HepG2 (cell line): Measurements from ENCODE around the gene TSKU. TPM values are rescaled to one million over a fixed set of nuclear protein-coding genes. Genes with fewer than 3 reads are reported as not detected.
A peak's percentile ranks its signal among the peaks of the same experiment; 100 is the strongest.

ENCODE experiments used
- ATAC-seq: fragments of 200-7000 bp; cut with Tn5 transposase; 3 replicates; pipeline ENCODE4 v1.9.1; 2020; ENCODE audit warnings: mild to moderate bottlenecking, moderate library complexity
- BruUV-seq: library from RNA; stranded (reverse); fragments of 400-500 nt; replicated peaks from 2 replicates; lab custom pipeline; 2021; lab: Mats Ljungman, UMichigan
- CTCF ChIA-PET: fragments of 300-600 bp; formaldehyde crosslinking; extraction: SDS; loops from one replicate; lab custom pipeline; 2021; ENCODE audit warnings: low total read pairs, inconsistent platforms, low intra/inter-chr PET ratio; lab: Yijun Ruan, JAX
- POLR2A ChIA-PET: fragments of 350-600 bp; sonication (Branson Sonifier 250); formaldehyde crosslinking; loops from one replicate; lab custom pipeline; 2020; ENCODE audit warnings: antibody characterized with exemption, inconsistent platforms; lab: Yijun Ruan, JAX
- DNase-seq: peaks from one replicate; pipeline ENCODE4 v3.0.0-alpha.2; 2015; ENCODE audit warnings: low spot score
- FAIRE-seq: peaks from 3 replicates; lab custom pipeline; 2011; peaks lifted over from hg19 to GRCh38; lab: Jason Lieb, UNC
- H2AFZ ChIP-seq: one replicate; pipeline ENCODE4 v1.6.1; 2011; ENCODE audit warnings: low read length, inconsistent platforms
- H3K27ac ChIP-seq: fragments of 300-600 bp; 3 replicates; pipeline ENCODE4 v1.8.0; 2011; ENCODE audit warnings: mixed run types, mild to moderate bottlenecking, mixed read lengths, low read length, inconsistent platforms; ENCODE audit not compliant: insufficient read depth; ENCODE audit errors: extremely low read length
- H3K27me3 ChIP-seq, 2 experiments: fragments of 200-600 bp in 1 of 2; 2 replicates in 1 of 2; 3 replicates in 1 of 2; pipeline versions ENCODE4 v1.6.0 to v1.8.0; 2011; ENCODE audit warnings: low read length in 2 of 2, mild to moderate bottlenecking in 2 of 2, moderate library complexity in 2 of 2, inconsistent platforms in 1 of 2; ENCODE audit not compliant: insufficient read depth in 2 of 2, control insufficient read depth in 1 of 2
- H3K36me3 ChIP-seq, 2 experiments: fragments of 200-600 bp in 1 of 2; replicated peaks in 1 of 2; 2 replicates in 1 of 2; 3 replicates in 1 of 2; pipeline versions ENCODE4 v1.5.1 to v1.8.0; 2011; ENCODE audit warnings: low read length in 2 of 2, inconsistent platforms in 1 of 2; ENCODE audit not compliant: insufficient read depth in 2 of 2, control insufficient read depth in 1 of 2
- H3K4me1 ChIP-seq: 2 replicates; pipeline ENCODE4 v1.5.1; 2012; ENCODE audit warnings: low read length, inconsistent platforms; ENCODE audit not compliant: insufficient read depth
- H3K4me2 ChIP-seq: 2 replicates; pipeline ENCODE4 v1.6.0; 2011; ENCODE audit warnings: low read depth, low read length, inconsistent platforms
- H3K4me3 ChIP-seq, 3 experiments: fragments of 200-600 bp in 1 of 3; sonication (generic), shearing (Covaris generic) in 1 of 3; replicated peaks in 1 of 3; 2 replicates each; pipeline ENCODE4 v1.5.1; 2011 to 2016; ENCODE audit warnings: low read length in 3 of 3, inconsistent platforms in 2 of 3, low read depth in 2 of 3, mild to moderate bottlenecking in 2 of 3, control low read depth in 1 of 3, mixed read lengths in 1 of 3; ENCODE audit not compliant: insufficient read depth in 1 of 3
- H3K79me2 ChIP-seq: one replicate; pipeline ENCODE4 v1.6.1; 2011; ENCODE audit warnings: low read length, inconsistent platforms; ENCODE audit not compliant: insufficient read depth
- H3K9ac ChIP-seq: 2 replicates; pipeline ENCODE4 v1.6.0; 2011; ENCODE audit warnings: mild to moderate bottlenecking, low read depth, low read length, inconsistent platforms; ENCODE audit not compliant: insufficient read depth
- H3K9me3 ChIP-seq: 2 replicates; pipeline ENCODE4 v1.5.1; 2012; ENCODE audit warnings: mild to moderate bottlenecking, low read length
- H4K20me1 ChIP-seq: 2 replicates; pipeline ENCODE4 v1.6.0; 2011; ENCODE audit warnings: inconsistent platforms, mild to moderate bottlenecking, low read length, moderate library complexity; ENCODE audit not compliant: insufficient read depth
- CEBPB ChIP-seq: IDR thresholded peaks from 2 replicates; pipeline ENCODE4 v1.6.1; 2011; ENCODE audit warnings: low read depth, low read length, improper control_type of control experiment, borderline replicate concordance
- SRSF1 ChIP-seq: fragments of 200-400 bp; formaldehyde crosslinking; optimal IDR thresholded peaks from 2 replicates; pipeline ENCODE3; 2017; ENCODE audit warnings: mild to moderate bottlenecking, low read depth, low read length, moderate library complexity
- ZNF629 ChIP-seq: sonication (generic); formaldehyde crosslinking; conservative IDR thresholded peaks from 2 replicates; pipeline ENCODE4 v1.5.0; 2020; ENCODE audit warnings: missing genetic modification reagents
- WGBS: methylation state at CpG from one replicate; pipeline ENCODE4 v1.1.6; 2017; ENCODE audit warnings: low lambda C conversion rate; 5-methylcytosine and 5-hydroxymethylcytosine counted together
- in situ Hi-C: cut with HindIII; loops from 2 replicates; pipeline ENCODE4 v1.10.0; 2017; ENCODE audit warnings: low pct_unique_long_range_greater_than_20kb; ENCODE audit not compliant: extremely low pct_ligation_motif_present
- intact Hi-C: fragments of 100-400 bp; cut with micrococcal nuclease; formaldehyde crosslinking; loops from one replicate; pipeline ENCODE4 v1.10.0; 2022; ENCODE audit not compliant: unreplicated experiment
- polyA plus RNA-seq, 8 experiments: library from polyadenylated mRNA; depleted of rRNA in 3 of 8; stranded (reverse) in 7 of 8; unstranded in 1 of 8; fragments of >200 nt; fragmentation: Illumina TruSeq in 4 of 8; extraction: Trizol in 4 of 8; gene quantifications; 2 replicates each; pipeline versions ENCODE4 v1.2.1 to v1.2.3, GENCODE V29; 2011 to 2016; ENCODE audit warnings: low read depth in 4 of 8, missing spikeins in 1 of 8, mixed read lengths in 1 of 8; ENCODE audit not compliant: insufficient read depth in 1 of 8
- total RNA-seq, 5 experiments: library from RNA; depleted of rRNA; stranded (reverse); fragments of >200 nt; fragmentation: Illumina TruSeq; extraction: Trizol; gene quantifications; 2 replicates each; pipeline ENCODE4 v1.2.3, GENCODE V29; 2016; ENCODE audit warnings: low read depth in 1 of 5
- TF ChIP-seq, protein P1 (sequence below): sonication (generic); formaldehyde crosslinking; IDR thresholded peaks from 2 replicates; pipeline ENCODE4 v1.4.0; 2020; ENCODE audit warnings: mild to moderate bottlenecking, missing genetic modification reagents
- TF ChIP-seq, protein P2 (sequence below), 2 experiments: fragments of 450-650 bp in 1 of 2; sonication (generic) in 1 of 2; formaldehyde crosslinking; IDR thresholded peaks; 2 replicates each; pipeline versions ENCODE4 v1.5.0 to v1.8.0; 2020 to 2022; ENCODE audit warnings: mild to moderate bottlenecking in 1 of 2, missing genetic modification reagents in 1 of 2
- TF ChIP-seq, protein P3 (sequence below): fragments of 450-650 bp; IDR thresholded peaks from 2 replicates; pipeline ENCODE4 v1.6.1; 2016

Gene TSKU
- total and polyA plus RNA-seq, 2 of the 13 experiments (the other 11 are each of a cell fraction or from before 2014, with no cell fraction given): 20.3 to 21.4 TPM

DNA sequence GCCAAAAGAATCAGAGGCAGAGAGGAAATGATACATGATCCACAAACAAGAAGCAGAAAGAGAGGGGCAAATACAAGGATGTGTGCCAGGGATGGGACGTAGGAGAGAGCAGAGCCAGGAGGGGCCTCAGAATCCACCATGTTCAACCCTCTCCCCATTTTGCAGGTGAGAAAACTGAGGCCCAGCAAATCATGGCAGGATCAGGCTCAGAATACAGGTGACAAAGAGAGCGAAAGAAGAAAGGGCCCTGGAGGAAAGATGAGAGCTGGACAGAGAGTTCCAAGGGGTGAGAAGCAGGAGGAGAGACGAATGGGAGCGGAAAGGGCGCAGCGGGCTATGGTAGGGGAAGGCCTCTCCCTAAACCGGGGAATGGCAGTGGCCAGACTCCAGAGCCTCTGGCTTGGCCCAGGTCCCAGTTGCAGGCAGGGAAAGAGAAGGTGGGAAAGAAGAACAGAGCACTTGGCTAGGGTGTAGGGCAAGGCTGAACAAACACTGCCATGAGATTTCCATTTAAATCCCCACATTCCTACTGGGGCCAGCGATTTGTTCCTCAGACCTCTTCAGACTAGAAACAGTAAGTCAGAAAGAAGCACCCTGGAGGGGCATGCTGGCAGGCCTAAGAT lies 44.4 kb upstream of the TSKU start:
- POLR2A ChIA-PET: interaction anchor here (1.6 kb wide), 1 partner anchor 27 kb away, joined by 3 read pairs; no protein-coding TSS in a partner anchor
- Histone ChIP-seq H3K27ac (no peak overlapping the region), H3K4me3 (no peak overlapping the region), H3K27me3 (peaks cover 6 to 24% of the 10 kb centered on the region in 2 experiments; a peak in 2 of 5 replicates), H3K36me3 (no peaks in the 10 kb centered on the region), H3K4me2 (no peak overlapping the region), H2AFZ (no peak overlapping the region), H3K4me1 (peaks cover 22% of the 10 kb centered on the region), H3K79me2 (no peaks in the 10 kb centered on the region), H3K9ac (no peak overlapping the region), H3K9me3 (no peaks in the 10 kb centered on the region), H4K20me1 (no peaks in the 10 kb centered on the region)
- BruUV-seq: no TSS peak
- TF ChIP-seq, protein P1, sequence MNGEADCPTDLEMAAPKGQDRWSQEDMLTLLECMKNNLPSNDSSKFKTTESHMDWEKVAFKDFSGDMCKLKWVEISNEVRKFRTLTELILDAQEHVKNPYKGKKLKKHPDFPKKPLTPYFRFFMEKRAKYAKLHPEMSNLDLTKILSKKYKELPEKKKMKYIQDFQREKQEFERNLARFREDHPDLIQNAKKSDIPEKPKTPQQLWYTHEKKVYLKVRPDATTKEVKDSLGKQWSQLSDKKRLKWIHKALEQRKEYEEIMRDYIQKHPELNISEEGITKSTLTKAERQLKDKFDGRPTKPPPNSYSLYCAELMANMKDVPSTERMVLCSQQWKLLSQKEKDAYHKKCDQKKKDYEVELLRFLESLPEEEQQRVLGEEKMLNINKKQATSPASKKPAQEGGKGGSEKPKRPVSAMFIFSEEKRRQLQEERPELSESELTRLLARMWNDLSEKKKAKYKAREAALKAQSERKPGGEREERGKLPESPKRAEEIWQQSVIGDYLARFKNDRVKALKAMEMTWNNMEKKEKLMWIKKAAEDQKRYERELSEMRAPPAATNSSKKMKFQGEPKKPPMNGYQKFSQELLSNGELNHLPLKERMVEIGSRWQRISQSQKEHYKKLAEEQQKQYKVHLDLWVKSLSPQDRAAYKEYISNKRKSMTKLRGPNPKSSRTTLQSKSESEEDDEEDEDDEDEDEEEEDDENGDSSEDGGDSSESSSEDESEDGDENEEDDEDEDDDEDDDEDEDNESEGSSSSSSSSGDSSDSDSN (CRISPR knock-in tag): no peak
- TF ChIP-seq ZNF629 (CRISPR knock-in tag): 0 out of 2 replicates have a peak, but pooled peaks have one; percentile 38
- CTCF ChIA-PET: no interaction called here
- DNase-seq (no peak), ATAC-seq (no peak), FAIRE-seq (no peak)
- in situ Hi-C loops: loop anchor here (5.0 kb wide), 1 partner anchor 179 kb away; no protein-coding TSS in a partner anchor
- intact Hi-C loops: no loop called here
- WGBS: 61% methylated on average over 8 of the region's 8 CpGs

DNA sequence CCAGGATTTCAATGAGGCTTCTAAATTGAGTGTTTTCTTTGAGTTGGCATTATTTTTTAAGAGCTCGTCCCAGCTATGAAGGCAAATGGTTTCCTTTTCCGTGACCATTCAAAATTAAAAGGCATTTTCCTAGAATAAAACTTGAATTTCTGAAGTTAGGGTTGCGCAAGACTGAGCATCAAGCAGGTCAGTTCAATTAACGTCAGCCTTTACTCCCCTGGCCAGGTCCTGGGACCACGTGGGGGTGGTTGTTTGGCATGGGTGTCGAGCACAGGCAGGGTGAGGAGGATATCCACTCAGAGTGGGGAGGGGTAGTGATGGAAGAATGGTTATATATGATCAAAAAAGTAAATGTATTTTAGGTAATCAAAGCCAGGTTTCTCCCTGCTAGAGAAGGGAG lies 43.4 kb upstream of the TSKU start:
- H3K4me2 ChIP-seq: no peak overlapping the region
- H3K27me3 ChIP-seq: peaks cover 6 to 22% of the 10 kb centered on the region in 2 experiments; a peak in 2 of 5 replicates
- no peaks in the 10 kb centered on the region for H4K20me1 ChIP-seq
- in situ Hi-C loops (loop anchor here (5.0 to 10.0 kb wide), 2 partner anchors 55 to 178 kb away; no protein-coding TSS in a partner anchor), intact Hi-C loops (no loop called here)
- no peak overlapping the region for H3K9ac ChIP-seq
- H3K27ac ChIP-seq: no peak overlapping the region
- TF ChIP-seq, protein P2, sequence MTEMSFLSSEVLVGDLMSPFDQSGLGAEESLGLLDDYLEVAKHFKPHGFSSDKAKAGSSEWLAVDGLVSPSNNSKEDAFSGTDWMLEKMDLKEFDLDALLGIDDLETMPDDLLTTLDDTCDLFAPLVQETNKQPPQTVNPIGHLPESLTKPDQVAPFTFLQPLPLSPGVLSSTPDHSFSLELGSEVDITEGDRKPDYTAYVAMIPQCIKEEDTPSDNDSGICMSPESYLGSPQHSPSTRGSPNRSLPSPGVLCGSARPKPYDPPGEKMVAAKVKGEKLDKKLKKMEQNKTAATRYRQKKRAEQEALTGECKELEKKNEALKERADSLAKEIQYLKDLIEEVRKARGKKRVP (CRISPR knock-in tag; IDR thresholded peaks at IDR 0.05): no peak
- TF ChIP-seq CEBPB (peak; percentile 88), SRSF1 (no peak)
- TF ChIP-seq, protein P3, sequence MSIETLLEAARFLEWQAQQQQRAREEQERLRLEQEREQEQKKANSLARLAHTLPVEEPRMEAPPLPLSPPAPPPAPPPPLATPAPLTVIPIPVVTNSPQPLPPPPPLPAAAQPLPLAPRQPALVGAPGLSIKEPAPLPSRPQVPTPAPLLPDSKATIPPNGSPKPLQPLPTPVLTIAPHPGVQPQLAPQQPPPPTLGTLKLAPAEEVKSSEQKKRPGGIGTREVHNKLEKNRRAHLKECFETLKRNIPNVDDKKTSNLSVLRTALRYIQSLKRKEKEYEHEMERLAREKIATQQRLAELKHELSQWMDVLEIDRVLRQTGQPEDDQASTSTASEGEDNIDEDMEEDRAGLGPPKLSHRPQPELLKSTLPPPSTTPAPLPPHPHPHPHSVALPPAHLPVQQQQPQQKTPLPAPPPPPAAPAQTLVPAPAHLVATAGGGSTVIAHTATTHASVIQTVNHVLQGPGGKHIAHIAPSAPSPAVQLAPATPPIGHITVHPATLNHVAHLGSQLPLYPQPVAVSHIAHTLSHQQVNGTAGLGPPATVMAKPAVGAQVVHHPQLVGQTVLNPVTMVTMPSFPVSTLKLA: peak; percentile 65
- peaks cover 29% of the 10 kb centered on the region for H3K4me1 ChIP-seq
- no peak for ATAC-seq
- 33% methylated on average over 6 of the region's 6 CpGs for WGBS
- H3K36me3 ChIP-seq: no peaks in the 10 kb centered on the region
- H3K4me3 ChIP-seq: no peak overlapping the region
- ChIA-PET CTCF (no interaction called here), POLR2A (interaction anchor here (1.6 kb wide), 1 partner anchor 26 kb away, joined by 3 read pairs; no protein-coding TSS in a partner anchor)
- DNase-seq: no peak
- BruUV-seq: no TSS peak
- FAIRE-seq: no peak
- H2AFZ ChIP-seq: no peak overlapping the region
- H3K9me3 ChIP-seq: no peaks in the 10 kb centered on the region
- no peaks in the 10 kb centered on the region for H3K79me2 ChIP-seq
